Measurements from ENCODE around the gene SLC9A1.

GRCh38 chr1:27126391-27126790, 28.5 kb downstream of the SLC9A1 start:
- TF ChIP-seq, protein P1, sequence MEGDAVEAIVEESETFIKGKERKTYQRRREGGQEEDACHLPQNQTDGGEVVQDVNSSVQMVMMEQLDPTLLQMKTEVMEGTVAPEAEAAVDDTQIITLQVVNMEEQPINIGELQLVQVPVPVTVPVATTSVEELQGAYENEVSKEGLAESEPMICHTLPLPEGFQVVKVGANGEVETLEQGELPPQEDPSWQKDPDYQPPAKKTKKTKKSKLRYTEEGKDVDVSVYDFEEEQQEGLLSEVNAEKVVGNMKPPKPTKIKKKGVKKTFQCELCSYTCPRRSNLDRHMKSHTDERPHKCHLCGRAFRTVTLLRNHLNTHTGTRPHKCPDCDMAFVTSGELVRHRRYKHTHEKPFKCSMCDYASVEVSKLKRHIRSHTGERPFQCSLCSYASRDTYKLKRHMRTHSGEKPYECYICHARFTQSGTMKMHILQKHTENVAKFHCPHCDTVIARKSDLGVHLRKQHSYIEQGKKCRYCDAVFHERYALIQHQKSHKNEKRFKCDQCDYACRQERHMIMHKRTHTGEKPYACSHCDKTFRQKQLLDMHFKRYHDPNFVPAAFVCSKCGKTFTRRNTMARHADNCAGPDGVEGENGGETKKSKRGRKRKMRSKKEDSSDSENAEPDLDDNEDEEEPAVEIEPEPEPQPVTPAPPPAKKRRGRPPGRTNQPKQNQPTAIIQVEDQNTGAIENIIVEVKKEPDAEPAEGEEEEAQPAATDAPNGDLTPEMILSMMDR (IDR thresholded peaks at IDR 0.05), result no peak
- TF ChIP-seq SMC3 (IDR thresholded peaks at IDR 0.05; ENCODE audit: low read depth, low read length), result no peak
